ENCODE data around the gene CYFIP2.

DNA sequence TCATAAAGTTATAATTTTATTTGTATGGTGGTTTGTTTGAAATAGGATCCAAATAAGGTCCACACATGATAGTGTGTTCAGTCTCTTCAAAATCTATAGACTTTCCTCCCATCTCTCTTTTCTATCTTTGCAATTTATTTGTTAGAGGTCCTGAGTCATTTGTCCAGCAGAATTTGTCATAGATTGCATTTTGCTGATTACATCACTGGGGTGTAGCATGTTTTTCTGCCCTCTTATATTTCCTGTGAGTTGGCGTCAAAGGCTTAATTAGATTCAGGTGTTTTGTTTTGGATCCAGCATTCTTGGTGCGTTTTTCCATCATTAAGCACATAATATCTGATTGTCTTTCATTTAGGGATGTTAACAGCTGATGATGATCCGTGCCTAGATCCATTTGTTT lies 15.0 kb downstream of the CYFIP2 start:
- TF ChIP-seq POLR2A (IDR thresholded peaks at IDR 0.05; ENCODE audit: low read depth, low read length): no peak
- TF ChIP-seq TAF1 (IDR thresholded peaks at IDR 0.05; ENCODE audit: borderline replicate concordance, low read depth, low read length): no peak
